Measurements from ENCODE around the gene STEAP3. TPM values are rescaled to one million over a fixed set of nuclear protein-coding genes. Genes with fewer than 3 reads are reported as not detected.

Gene STEAP3, protein sequence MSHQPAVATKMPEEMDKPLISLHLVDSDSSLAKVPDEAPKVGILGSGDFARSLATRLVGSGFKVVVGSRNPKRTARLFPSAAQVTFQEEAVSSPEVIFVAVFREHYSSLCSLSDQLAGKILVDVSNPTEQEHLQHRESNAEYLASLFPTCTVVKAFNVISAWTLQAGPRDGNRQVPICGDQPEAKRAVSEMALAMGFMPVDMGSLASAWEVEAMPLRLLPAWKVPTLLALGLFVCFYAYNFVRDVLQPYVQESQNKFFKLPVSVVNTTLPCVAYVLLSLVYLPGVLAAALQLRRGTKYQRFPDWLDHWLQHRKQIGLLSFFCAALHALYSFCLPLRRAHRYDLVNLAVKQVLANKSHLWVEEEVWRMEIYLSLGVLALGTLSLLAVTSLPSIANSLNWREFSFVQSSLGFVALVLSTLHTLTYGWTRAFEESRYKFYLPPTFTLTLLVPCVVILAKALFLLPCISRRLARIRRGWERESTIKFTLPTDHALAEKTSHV
- total RNA-seq, result 3.0 TPM

DNA sequence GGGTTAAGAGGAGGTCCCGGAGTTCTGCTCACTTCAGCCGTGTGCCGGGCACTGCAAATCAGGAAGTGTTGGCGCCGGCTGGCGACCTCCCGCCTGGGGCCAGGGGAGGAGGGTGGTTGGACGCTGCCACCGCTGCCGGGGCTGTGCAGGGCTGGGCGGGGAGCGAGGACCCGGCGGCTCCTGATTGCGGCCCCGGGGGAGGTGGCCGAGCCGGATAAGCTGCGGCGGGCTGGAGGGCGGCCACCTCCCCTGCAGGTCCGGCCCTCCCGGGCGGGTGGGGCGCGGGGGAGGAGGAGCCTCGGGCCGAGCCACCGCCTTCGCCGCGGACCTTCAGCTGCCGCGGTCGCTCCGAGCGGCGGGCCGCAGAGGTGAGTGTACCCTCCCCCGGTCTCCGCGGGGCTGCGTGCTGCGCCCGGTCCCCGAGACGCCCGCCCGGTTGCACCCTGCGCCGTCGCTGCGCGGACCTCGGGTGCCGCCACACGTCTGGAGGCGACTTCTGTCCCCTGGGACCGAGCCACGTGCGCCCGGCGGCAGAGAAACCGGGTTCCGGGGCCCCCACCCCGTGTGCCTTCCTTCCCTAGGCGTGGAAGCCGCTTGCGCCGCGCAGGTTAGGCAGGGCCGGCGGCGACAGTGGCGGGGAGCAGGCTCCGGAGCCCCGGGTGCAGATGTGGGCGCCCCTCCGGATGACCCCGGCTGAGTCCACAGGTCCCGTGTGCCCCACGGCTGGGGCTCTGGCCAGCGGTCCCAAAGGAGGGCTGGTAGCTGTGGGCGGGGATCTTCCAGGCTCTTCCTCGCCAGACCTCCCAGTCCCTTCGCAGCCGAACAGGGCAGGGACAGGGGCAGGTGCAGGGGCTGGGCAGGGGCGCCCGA lies at the start of gene STEAP3:
TSS of gene STEAP3 (plus strand) at position 314 of the 870 bp plus-strand sequence. CDS start 7,179 bp downstream, outside the sequence.
- DNase-seq, result no peak

DNA sequence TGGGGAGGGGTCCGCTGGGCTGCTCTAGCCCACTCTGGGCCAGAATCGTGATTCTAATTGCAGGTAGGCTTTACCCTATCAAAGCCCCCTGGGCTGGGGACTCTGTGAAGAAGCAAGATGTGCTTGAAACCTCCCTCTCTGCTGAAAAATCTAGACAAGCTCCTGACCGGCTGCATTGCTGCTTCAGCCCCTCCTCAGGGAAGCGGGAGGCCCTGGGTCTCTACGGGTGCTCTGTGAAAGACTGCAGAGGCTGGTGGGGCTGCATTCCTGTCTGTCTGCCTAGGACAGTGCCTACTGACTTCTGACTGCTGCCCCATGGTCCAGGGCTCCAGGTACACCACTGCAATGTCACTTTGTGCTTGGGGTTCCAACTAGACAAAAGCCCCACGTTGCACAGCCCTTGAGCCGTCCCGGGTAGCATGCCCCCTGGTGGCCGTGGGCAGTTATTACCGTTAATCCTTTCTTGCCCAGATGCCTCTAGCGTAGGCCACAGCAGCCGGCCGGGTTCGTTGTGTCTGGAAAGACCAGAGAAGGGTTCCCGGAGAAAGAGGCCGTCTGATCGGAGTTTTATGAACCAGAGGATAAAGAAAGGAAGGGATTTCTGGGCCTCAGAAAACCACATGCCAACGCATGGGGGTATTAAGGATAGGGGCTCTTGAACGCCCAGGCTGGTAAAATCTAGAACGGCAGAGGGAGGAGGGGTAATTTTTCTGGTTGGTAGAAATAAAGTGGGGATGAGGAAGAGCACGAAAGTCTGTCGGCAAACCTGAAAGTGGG lies 49.2 kb upstream of the STEAP3 start:
- DNase-seq, result no peak

DNA sequence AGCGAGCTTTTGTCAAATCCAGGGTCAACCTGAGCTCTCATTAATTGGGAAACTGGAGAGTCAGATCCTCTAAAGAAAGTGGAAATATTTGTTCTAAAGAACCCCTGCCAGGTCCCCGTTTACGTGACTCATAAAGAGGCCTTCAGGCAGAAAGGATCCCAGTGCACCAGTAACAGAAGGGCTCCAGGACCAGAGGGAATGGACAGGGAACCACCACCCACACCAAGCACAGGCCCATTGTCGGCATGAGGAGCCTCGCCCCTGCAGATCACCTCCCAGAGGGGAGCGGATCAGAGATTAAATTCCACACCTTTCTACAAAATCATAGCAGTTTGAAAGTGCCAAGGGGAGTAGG lies 48.7 kb upstream of the STEAP3 start:
- no peak for DNase-seq

DNA sequence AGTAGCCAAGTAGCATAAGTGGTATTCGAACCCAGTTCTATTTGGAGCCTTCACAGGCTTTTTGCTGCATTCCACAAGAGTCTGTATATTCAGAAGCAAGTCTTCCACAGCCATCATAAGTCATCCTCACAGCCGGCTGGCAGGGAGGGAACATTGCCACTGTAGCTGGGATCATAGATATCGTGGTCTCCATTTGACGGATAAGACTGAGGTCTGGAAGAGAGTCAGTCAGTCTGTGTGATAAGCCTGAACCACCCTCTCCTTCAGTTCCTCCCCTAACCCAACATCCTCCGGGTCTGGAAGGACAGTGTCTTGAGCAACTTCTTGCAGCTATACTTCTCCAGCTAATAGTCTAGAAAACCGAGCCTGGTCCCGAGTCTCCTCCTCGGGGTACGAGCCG lies 48.1 kb upstream of the STEAP3 start:
- DNase-seq, result no peak

DNA sequence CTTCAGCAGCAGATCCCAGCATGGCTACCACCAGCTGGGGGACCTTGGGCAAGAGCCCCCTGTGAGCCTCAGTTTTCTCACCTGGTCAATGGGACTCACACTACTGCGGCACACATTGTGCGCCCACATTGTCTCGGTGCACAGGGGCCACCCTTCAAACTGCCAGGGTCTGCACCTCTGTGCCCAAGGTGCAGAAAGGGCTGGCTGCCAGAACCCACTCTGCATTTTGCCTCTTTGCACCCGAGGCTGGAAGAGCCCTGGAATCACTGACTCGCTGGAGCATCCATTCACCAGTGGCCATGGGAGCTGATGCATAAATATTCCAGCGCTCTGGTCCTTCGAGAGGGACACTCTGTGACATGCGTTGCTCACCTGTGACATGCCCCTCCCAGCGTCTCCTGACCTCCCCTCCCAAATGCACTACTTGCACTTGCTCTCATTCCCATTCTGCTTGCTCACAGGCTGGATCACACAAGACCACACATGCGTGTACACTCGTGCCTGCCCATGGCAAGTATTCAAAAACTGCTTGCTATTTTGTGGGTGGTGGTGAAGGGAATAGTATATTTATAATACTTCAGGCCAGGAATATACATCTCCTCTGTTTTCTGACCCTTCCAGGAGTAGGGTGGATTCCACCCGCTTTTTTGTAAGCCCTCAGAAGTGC lies 46.3 kb upstream of the STEAP3 start:
- no peak for DNase-seq

DNA sequence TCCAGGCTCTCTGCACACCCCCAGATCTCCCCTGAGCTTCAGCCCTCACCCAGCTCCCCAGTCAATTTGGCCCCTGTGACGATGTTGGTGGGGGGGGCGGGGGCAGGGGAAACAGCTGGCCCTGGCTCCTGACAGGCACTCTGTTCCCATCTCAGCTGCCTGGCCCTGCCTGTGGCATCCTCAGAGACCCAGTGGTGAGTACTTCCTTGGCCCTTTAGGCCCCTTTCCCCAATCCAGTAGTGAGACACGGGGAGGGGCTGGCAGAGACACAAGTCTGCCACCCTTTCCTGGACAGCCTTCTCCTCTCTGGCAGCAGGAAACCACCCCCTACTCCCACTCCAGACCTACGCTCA lies 45.8 kb upstream of the STEAP3 start:
- DNase-seq, result no peak

DNA sequence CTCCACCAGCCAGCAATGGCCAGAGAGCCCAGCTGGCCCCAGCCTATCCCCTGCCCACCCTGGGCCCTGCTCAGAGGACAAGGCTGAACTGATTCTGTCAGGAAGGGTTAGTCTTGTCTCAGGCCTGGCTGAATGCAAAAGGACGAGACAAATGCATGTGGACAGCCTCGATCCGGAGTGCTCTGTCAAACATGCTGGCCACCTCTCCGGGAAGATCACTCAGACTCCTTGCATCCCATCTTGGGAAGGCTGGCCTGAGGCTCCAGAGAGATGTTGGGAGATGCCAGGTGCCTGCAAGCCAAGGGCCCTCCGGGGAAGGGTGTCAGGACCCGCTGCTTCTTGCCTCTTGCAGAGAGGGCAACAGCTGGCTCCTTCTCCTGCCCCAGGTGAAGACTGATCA lies 44.9 kb upstream of the STEAP3 start:
- no peak for DNase-seq

DNA sequence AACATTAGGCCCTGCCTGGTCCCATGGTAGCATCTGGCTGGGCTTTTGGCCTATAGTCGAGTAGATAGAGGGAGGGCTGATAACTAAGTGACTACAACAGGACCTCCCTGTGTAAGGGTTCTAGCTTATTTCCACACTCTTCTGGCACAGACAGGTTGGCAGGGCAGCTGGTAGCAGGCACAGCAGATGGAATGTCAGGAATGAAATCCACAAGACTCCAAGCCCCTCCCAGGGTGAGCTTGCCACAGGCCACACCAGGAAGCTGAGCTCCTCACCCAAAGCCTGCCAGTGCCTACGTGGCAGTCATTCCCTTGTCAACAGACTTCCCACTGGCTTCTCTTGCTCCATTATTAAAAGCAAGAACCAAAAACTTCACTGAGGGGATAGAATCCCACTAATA lies 44.4 kb upstream of the STEAP3 start:
- DNase-seq, result no peak

DNA sequence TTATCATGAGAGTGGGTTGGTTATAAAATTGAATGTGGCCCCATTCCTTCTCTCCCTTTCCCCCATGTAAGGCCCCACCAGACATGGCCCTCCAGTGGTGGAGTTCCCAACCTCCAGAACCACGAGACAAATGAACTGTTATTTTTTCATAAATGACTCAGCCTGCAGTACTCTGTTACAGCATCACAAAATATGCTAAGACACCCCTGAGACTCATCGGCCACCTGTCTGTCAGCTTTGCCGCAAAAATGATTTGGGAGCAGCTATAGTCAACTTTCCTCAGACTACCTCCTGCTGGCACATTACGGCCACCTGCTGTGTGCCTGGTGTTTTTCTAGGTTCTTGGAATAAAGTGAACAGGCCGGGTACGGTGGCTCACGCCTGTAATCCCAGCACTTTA lies 43.6 kb upstream of the STEAP3 start:
- no peak for DNase-seq

DNA sequence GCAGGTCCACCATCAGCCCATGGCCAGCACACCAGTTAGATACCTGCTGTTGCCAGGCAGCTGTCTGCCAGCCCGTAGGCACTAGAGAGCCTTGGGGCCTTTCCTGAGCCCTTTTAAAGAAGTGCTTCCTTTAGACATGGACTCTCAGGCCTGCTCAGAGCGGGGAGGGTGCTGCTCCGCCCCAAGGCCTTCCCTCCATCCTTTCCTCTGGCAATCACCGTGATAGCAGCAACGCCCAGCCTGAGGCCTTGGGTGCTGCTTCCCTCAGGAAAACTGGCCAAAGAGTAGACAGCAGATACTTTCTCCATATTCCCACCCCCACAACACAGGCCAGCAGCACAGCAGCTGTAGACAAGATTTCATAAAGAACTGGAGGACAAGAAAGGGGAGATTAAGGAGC lies 42.7 kb upstream of the STEAP3 start:
- DNase-seq, result no peak

DNA sequence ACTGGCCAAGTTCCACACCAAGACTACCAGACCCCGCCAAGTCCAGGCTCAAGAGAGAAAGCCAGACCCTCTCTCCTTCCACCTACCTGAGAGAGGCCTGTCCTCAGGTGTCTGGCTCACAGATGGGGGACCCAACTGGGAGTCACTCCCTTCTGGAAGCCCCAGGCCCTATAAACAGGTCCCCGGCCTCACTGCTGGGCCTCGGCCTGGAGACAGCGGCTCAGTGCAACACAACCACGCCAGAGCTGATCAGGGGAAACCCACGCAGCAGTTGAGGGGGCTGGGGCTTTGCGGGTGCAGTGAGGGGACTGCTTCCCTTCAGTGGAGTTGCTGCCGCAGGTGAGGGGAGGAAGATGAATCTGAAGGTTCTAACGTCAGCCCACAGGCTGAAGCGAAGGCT lies 42.2 kb upstream of the STEAP3 start:
- no peak for DNase-seq

DNA sequence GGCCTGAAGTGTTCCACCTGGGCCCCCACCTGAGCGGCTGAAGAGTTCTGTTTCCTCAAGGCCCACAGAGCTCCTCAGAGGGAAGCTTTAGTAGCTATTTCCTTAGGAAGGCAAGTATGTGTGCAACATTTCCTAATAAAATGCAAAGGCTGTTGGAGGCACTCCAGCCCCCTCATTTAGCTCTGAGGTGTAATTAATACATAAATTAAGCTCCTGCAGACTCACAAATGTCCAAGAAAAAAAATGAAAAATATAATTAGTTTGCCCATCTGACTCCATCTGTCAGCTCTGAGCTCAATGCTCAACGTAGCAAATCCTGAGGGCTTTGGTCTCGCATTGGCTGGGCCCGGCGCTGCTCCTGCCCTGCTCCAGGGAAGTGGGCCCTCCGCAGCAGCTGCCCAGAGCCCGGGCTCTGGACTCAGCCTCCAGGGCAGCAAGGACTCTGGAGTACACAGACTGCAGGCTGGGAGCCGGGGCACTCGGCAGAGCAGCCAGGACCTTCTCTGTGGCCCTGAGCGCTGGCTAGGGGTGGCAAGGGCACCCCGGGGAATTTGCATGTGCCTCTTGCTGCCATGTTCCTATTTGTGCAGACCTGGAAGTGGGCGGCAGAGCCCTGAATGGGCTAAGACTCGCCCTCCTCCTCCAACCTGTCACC lies 41.7 kb upstream of the STEAP3 start:
- no peak for DNase-seq

DNA sequence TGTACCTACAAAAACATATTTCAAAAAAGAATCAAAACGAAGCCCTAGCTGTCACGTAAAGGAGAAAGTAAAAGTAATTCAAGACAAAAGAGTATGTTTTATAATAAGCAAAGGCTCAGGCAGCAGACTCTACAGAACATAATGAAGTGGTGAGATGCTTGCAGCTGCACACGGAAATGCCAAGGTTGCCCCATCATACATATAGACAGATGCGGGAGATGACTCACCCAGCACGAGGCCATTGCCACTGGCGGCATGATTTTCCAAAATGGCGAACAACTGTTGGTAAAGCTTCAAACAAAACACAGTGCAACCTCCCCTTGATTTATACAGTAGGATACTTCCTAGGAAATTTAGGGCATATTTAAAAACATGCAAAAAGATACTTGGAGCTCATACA lies 39.1 kb upstream of the STEAP3 start:
- no peak for DNase-seq

DNA sequence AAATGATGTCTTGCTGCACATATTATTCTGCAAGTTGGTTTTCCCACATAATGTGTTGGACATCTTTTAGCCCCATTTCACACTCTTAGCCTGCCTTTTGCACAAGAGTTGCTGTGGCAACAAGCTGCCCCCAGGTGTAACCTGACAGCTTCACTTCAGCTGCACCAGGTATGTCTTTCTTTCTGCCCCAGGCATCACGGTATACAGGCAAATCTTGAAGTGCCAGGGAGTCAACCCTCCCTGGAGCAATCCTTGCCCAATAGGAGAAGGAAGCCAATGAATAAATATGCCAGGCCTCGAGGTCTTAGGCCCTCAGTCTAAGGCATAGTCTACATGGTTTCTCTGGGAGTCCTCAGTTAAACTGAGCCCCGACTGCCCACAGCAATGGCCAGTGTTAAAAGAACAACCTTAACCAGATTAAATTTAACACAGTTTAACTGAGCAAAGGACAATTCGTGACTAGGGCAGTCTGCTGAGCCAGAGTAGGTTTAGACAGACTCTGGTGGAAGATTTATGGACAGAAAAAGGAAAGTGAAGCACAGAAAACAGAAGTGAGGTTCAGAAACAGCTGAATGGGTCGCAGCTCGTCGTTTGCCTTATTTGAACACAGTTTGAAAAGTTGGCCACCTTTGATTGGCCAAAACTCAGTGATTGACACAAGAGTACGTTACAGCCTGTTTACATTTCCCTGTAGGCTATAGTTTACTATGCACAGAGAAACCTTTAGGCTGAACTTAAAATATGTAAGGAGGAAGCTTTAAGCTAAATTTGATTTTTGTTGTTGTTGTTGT lies 33.1 kb upstream of the STEAP3 start:
- DNase-seq, result no peak

DNA sequence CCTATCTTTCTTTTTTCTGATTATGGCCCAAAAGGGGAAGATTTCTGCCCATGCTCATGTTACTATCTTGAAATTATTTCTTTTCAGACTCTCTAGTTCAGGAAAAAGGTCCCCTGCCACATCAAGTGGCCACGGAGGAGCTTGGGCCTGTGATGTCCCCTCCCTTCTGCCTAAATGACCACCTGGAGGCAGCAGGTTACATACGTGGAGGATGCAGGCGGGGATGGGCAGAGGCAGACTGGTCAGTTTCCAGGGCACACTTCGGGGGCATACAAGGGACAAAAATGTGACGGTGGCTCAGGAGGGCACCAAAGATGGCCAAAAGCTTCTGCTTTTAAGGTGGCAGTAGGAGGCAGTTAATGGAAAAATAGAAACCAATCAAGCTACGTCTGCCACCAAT lies 30.7 kb upstream of the STEAP3 start:
- no peak for DNase-seq

DNA sequence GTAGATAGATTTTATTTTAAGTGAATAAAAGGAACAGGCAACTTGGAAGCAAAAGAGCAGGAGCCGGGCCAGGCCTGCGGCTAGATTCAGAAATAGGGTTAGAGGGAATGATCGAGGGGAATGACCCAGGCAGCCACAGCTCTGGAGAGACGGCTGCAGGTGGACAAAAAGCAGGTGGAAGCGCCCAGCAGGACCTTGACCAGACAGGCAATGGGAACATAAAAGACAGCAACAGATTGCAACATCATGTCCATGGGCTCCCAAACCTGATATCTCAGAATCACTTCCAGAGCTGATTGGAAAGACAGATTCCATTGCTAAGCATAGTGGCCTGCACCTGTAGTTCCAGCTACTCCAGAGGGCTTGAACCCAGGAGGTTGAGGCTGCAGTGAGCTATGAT lies 28.6 kb upstream of the STEAP3 start:
- DNase-seq, result no peak

DNA sequence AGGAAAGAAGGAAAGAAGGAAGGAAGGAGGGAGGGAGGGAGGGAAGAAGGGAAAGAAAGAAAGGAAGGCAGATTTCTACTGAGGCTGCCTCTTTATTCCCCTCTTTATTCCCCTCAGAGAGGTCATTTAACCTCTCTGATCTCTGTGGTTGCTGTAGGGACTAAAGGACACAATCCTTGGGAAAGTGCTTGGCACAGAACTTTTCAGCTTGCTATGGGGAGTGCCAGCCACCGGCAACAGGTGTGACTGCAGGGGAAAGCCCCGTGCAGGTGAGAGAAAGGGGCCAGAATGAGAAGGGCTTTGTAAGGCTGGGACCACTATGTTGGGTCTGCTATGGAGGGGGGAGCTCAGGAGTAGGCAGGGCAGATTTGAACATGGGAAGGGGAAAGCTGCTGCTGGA lies 27.7 kb upstream of the STEAP3 start:
- no peak for DNase-seq

DNA sequence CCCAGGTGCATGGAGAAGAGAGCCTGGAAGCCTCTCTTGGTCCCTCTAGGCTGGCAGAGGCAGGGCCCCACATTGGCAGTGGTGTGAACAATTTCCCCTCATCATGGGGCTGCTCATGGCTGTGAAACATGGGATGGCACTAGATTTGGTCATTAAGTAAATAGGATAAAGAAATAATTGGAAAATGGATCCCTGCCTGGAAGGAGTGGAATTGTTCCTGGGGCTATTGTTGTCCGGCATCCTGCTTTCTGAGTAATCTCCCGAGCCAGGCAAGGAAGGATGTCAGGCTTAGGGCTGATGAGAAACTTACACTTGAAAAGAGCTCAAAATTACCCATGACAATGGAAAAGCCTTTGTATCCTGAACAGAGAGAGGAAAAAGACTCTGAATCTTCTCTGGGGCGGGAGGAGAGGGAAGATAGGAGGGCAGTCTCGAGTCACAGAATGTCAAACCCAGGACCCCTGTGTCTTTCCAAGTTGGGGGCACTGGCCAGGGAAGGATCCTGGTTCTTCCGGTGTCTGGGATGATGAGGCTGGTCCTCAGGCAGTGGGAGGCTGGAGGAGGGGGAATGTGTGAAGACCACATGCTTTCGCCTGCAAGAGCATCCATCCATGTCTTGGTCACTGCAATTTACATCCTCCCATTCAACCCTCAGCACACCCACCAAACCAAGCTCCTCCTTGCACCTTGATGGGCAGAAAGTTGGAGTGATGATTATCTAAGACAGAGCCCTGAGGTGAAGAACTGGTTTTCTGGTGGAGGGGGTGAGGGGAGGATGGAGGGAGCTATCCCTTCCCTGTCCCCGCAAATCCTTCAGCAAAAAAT lies 27.1 kb upstream of the STEAP3 start:
- DNase-seq, result no peak

DNA sequence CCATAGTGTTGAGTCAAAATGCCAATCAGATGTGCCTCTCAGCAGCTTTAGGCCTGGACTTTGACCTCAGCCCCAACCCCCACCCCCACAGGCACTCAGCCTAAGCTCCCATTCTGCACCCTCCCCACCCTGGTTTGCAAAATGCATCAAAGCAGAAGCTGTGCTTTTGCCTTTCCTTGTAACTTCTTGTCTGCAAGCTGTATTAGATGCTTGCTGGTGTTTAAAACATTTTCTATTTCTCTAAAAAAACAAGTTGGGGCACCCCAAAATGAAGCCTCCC lies 26.6 kb upstream of the STEAP3 start:
- no peak for DNase-seq

Measured in skin of body (tissue), 2 donors.